Activated B cell treated with CpG ODN at 0.5 μM for 24 hours (primary cell): ENCODE measurements around the gene LRGUK. TPM values are rescaled to one million over a fixed set of nuclear protein-coding genes. Genes with fewer than 3 reads are reported as not detected.

ENCODE experiments used
- ATAC-seq: fragments of 200-7000 bp; cut with Tn5 transposase; one replicate; pipeline ENCODE4 v1.10.0; 2021; ENCODE audit warnings: low read depth, mild to moderate bottlenecking, moderate library complexity
- CTCF ChIA-PET: fragments of 350-600 bp; sonication (Branson Sonifier 250); formaldehyde crosslinking; loops from one replicate; lab custom pipeline; 2021; ENCODE audit warnings: antibody characterized with exemption; lab: Charles Lee
- POLR2A ChIA-PET: fragments of 350-600 bp; sonication (Branson Sonifier 250); formaldehyde crosslinking; loops from one replicate; lab custom pipeline; 2021; ENCODE audit warnings: antibody characterized with exemption; lab: Charles Lee
- DNase-seq: peaks from one replicate; pipeline ENCODE4 v3.0.0; 2022
- H3K27ac Mint-ChIP-seq: one replicate; pipeline ENCODE4 v1.8.0; 2020; ENCODE audit warnings: mixed read lengths
- H3K27me3 Mint-ChIP-seq: one replicate; pipeline ENCODE4 v1.8.0; 2021; ENCODE audit warnings: mixed read lengths
- H3K36me3 Mint-ChIP-seq: one replicate; pipeline ENCODE4 v1.8.0; 2021; ENCODE audit warnings: low read depth, mixed read lengths
- H3K4me1 Mint-ChIP-seq: one replicate; pipeline ENCODE4 v1.8.0; 2021; ENCODE audit warnings: mixed read lengths
- H3K4me3 Mint-ChIP-seq: one replicate; pipeline ENCODE4 v1.8.0; 2020; ENCODE audit warnings: mild to moderate bottlenecking, mixed read lengths
- H3K9me3 Mint-ChIP-seq: one replicate; pipeline ENCODE4 v1.8.0; 2020; ENCODE audit warnings: mixed read lengths
- CTCF ChIP-seq: fragments of 200-600 bp; IDR thresholded peaks from one replicate; pipeline ENCODE4 v1.8.0; 2022; ENCODE audit warnings: antibody characterized with exemption, mild to moderate bottlenecking
- intact Hi-C: fragments of 100-400 bp; cut with micrococcal nuclease; formaldehyde crosslinking; loops from one replicate; pipeline ENCODE4 v1.15.1; 2024
- total RNA-seq: library from RNA; stranded (reverse); gene quantifications from 2 replicates; pipeline ENCODE4 v1.2.3, GENCODE V29; 2022

Gene LRGUK
- total RNA-seq, 1 donor from 2014 or later, result 1.0 TPM

- Mint-ChIP-seq H3K9me3 (no peaks in the 10 kb centered on the region), H3K4me1 (no peaks in the 10 kb centered on the region), H3K36me3 (no peaks in the 10 kb centered on the region), H3K4me3 (no peak overlapping the region), H3K27ac (no peak overlapping the region), H3K27me3 (no peaks in the 10 kb centered on the region)
- no peak for TF ChIP-seq CTCF
- intact Hi-C loops, result no loop called here
- DNase-seq (no peak), ATAC-seq (no peak)
- ChIA-PET CTCF (no interaction called here), POLR2A (no interaction called here)
Observed at GRCh38 chr7:134187893-134188292, 60.8 kb downstream of the LRGUK start.

GRCh38 chr7:134188311-134188710 is 61.2 kb downstream of the LRGUK start:
- H3K27ac Mint-ChIP-seq, result no peak overlapping the region
- no peaks in the 10 kb centered on the region for H3K36me3 Mint-ChIP-seq
- intact Hi-C loops, result no loop called here
- POLR2A ChIA-PET, result no interaction called here
- no peak overlapping the region for H3K4me3 Mint-ChIP-seq
- ATAC-seq, result no peak
- H3K9me3 Mint-ChIP-seq, result no peaks in the 10 kb centered on the region
- no peaks in the 10 kb centered on the region for H3K27me3 Mint-ChIP-seq
- CTCF ChIA-PET, result no interaction called here
- DNase-seq, result no peak
- TF ChIP-seq CTCF, result no peak
- no peaks in the 10 kb centered on the region for H3K4me1 Mint-ChIP-seq

- Mint-ChIP-seq H3K27ac (no peak overlapping the region), H3K9me3 (no peaks in the 10 kb centered on the region), H3K36me3 (no peaks in the 10 kb centered on the region), H3K27me3 (no peaks in the 10 kb centered on the region), H3K4me3 (no peak overlapping the region), H3K4me1 (no peaks in the 10 kb centered on the region)
- ChIA-PET POLR2A (no interaction called here), CTCF (no interaction called here)
- ATAC-seq (no peak), DNase-seq (no peak)
- TF ChIP-seq CTCF, result no peak
- intact Hi-C loops, result no loop called here
Observed at GRCh38 chr7:134189559-134189958, 62.4 kb downstream of the LRGUK start.

GRCh38 chr7:134191876-134192275 is 64.7 kb downstream of the LRGUK start:
- ATAC-seq (no peak), DNase-seq (no peak)
- H3K27ac Mint-ChIP-seq, result no peak overlapping the region
- H3K27me3 Mint-ChIP-seq, result peaks cover 3% of the 10 kb centered on the region
- CTCF ChIA-PET, result no interaction called here
- intact Hi-C loops, result no loop called here
- no peaks in the 10 kb centered on the region for H3K9me3 Mint-ChIP-seq
- H3K36me3 Mint-ChIP-seq, result no peaks in the 10 kb centered on the region
- H3K4me3 Mint-ChIP-seq, result no peak overlapping the region
- POLR2A ChIA-PET, result no interaction called here
- no peak for TF ChIP-seq CTCF
- no peaks in the 10 kb centered on the region for H3K4me1 Mint-ChIP-seq

GRCh38 chr7:134193240-134193639 is 66.1 kb downstream of the LRGUK start:
- POLR2A ChIA-PET, result no interaction called here
- TF ChIP-seq CTCF, result no peak
- no peak for DNase-seq
- no peaks in the 10 kb centered on the region for H3K4me1 Mint-ChIP-seq
- no peak for ATAC-seq
- no peak overlapping the region for H3K4me3 Mint-ChIP-seq
- intact Hi-C loops, result no loop called here
- no peak overlapping the region for H3K27ac Mint-ChIP-seq
- peaks cover 4% of the 10 kb centered on the region for H3K27me3 Mint-ChIP-seq
- CTCF ChIA-PET, result no interaction called here
- H3K9me3 Mint-ChIP-seq, result no peaks in the 10 kb centered on the region
- no peaks in the 10 kb centered on the region for H3K36me3 Mint-ChIP-seq
